Keratinocyte (primary cell): ENCODE results near the gene PLAAT4.

ENCODE experiments used
- CTCF ChIP-seq, 3 experiments: IDR thresholded peaks in 1 of 3; conservative IDR thresholded peaks in 1 of 3; optimal IDR thresholded peaks in 1 of 3; 2 replicates in 2 of 3; 3 replicates in 1 of 3; pipeline versions ENCODE3 to v1.5.1; 2011; ENCODE audit warnings: low read length in 3 of 3, mild to moderate bottlenecking in 3 of 3, moderate library complexity in 2 of 3, control low read depth in 1 of 3, inconsistent platforms in 1 of 3; ENCODE audit not compliant: insufficient read depth in 2 of 3; ENCODE audit errors: extremely low read depth in 1 of 3
- EZH2 ChIP-seq: IDR thresholded peaks from one replicate; pipeline ENCODE4 v1.6.1; 2012; ENCODE audit warnings: inconsistent platforms, mild to moderate bottlenecking, low read length, moderate library complexity

GRCh38 chr11:63556404-63557013 lies 19.9 kb downstream of the PLAAT4 start:
- no peak for TF ChIP-seq CTCF (optimal IDR thresholded peaks at IDR 0.05 in 1 of 3, IDR thresholded peaks at IDR 0.05 in 1 of 3, conservative IDR thresholded peaks at IDR 0.05 in 1 of 3; ENCODE audit: extremely low read depth in 1 of 3, insufficient read depth in 2 of 3, low read length in 3 of 3)
- no peak for TF ChIP-seq EZH2
